OCI-LY3 (cell line): ENCODE measurements around the gene HRCT1.

Experiments
- H2AFZ ChIP-seq: fragments of 200-600, 300-600 bp; shearing (Covaris generic); 2 replicates; pipeline ENCODE4 v1.6.0; 2014; ENCODE audit warnings: antibody characterized with exemption, low read depth, low read length
- H3K27ac ChIP-seq: fragments of 200-600, 300-600 bp; sonication (generic); 2 replicates; pipeline ENCODE4 v1.5.1; 2014; ENCODE audit warnings: mild to moderate bottlenecking, low read length, moderate library complexity, mixed read lengths
- H3K27me3 ChIP-seq: fragments of 200-600, 300-600 bp; sonication (generic); 2 replicates; pipeline ENCODE4 v1.6.1; 2014; ENCODE audit warnings: low read depth, low read length, mixed read lengths
- H3K36me3 ChIP-seq: fragments of 200-600, 300-600 bp; sonication (generic); replicated peaks from 2 replicates; pipeline ENCODE3; 2014; ENCODE audit warnings: low read depth, low read length, mixed read lengths
- H3K4me1 ChIP-seq: fragments of 300-600, 200-600 bp; sonication (generic); 2 replicates; pipeline ENCODE4 v1.6.1; 2014; ENCODE audit warnings: low read length, mixed read lengths
- H3K4me2 ChIP-seq: fragments of 200-600, 300-600 bp; sonication (generic); 2 replicates; pipeline ENCODE4 v1.6.1; 2014; ENCODE audit warnings: low read length, mixed read lengths
- H3K4me3 ChIP-seq: fragments of 300-600, 200-600 bp; sonication (generic); 2 replicates; pipeline ENCODE4 v1.5.1; 2014; ENCODE audit warnings: antibody characterized with exemption, mild to moderate bottlenecking, low read length, moderate library complexity
- H3K79me2 ChIP-seq: fragments of 300-600, 200-600 bp; shearing (Covaris generic); 2 replicates; pipeline ENCODE4 v1.6.1; 2014; ENCODE audit warnings: mild to moderate bottlenecking, low read length, mixed read lengths
- H3K9ac ChIP-seq: fragments of 300-600, 200-600 bp; shearing (Covaris generic); 2 replicates; pipeline ENCODE4 v1.6.0; 2014; ENCODE audit warnings: mild to moderate bottlenecking, low read length, moderate library complexity
- H3K9me3 ChIP-seq: fragments of 200-600, 300-600 bp; shearing (Covaris generic); 2 replicates; pipeline ENCODE4 v1.6.1; 2014; ENCODE audit warnings: low read length, mixed read lengths; ENCODE audit not compliant: insufficient read depth
- H4K20me1 ChIP-seq: fragments of 200-600, 300-600 bp; sonication (generic); 2 replicates; pipeline ENCODE4 v1.6.1; 2016; ENCODE audit warnings: low read length, mixed read lengths; ENCODE audit not compliant: insufficient read depth
- EZH2phosphoT487 ChIP-seq: fragments of 200-600 bp; shearing (Covaris generic); IDR thresholded peaks from 2 replicates; pipeline ENCODE4 v1.6.1; 2018; ENCODE audit warnings: antibody characterized with exemption, mixed run types, low read depth
- TF ChIP-seq, protein P1 (sequence below): fragments of 200-600, 300-600 bp; sonication (generic); IDR thresholded peaks from 2 replicates; pipeline ENCODE4 v1.5.1; 2014; ENCODE audit warnings: antibody characterized with exemption, low read length, low read depth

The HRCT1 gene

DNA sequence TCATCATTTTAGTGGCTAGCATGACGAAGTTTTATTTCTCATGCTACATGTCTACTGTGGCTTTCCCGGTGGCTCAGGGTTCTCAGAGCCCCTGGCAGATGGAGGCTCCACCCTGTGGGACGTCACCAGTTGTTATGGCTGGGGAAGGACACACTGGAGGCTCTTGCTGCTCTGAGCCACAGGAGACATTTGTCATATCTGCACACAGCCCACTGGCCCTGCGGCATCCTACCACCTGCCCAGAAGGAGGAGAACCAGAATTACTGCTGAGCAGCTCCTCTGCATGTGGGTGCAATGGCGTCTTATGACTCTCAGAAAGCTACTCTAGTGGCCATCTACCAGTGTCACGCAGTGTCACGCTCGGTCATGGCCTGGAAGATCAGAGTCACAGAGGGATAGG is 42.4 kb upstream of the HRCT1 start:
- H3K4me1 ChIP-seq: no peaks in the 10 kb centered on the region
- H4K20me1 ChIP-seq: no peaks in the 10 kb centered on the region
- H3K4me3 ChIP-seq: no peak overlapping the region
- H3K9me3 ChIP-seq: no peaks in the 10 kb centered on the region
- H2AFZ ChIP-seq: no peak overlapping the region
- no peak for TF ChIP-seq EZH2phosphoT487
- TF ChIP-seq, protein P1, sequence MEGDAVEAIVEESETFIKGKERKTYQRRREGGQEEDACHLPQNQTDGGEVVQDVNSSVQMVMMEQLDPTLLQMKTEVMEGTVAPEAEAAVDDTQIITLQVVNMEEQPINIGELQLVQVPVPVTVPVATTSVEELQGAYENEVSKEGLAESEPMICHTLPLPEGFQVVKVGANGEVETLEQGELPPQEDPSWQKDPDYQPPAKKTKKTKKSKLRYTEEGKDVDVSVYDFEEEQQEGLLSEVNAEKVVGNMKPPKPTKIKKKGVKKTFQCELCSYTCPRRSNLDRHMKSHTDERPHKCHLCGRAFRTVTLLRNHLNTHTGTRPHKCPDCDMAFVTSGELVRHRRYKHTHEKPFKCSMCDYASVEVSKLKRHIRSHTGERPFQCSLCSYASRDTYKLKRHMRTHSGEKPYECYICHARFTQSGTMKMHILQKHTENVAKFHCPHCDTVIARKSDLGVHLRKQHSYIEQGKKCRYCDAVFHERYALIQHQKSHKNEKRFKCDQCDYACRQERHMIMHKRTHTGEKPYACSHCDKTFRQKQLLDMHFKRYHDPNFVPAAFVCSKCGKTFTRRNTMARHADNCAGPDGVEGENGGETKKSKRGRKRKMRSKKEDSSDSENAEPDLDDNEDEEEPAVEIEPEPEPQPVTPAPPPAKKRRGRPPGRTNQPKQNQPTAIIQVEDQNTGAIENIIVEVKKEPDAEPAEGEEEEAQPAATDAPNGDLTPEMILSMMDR: no peak
- no peak overlapping the region for H3K4me2 ChIP-seq
- H3K36me3 ChIP-seq: no peaks in the 10 kb centered on the region
- no peaks in the 10 kb centered on the region for H3K27me3 ChIP-seq
- H3K9ac ChIP-seq: no peak overlapping the region
- no peaks in the 10 kb centered on the region for H3K79me2 ChIP-seq
- H3K27ac ChIP-seq: no peak overlapping the region

DNA sequence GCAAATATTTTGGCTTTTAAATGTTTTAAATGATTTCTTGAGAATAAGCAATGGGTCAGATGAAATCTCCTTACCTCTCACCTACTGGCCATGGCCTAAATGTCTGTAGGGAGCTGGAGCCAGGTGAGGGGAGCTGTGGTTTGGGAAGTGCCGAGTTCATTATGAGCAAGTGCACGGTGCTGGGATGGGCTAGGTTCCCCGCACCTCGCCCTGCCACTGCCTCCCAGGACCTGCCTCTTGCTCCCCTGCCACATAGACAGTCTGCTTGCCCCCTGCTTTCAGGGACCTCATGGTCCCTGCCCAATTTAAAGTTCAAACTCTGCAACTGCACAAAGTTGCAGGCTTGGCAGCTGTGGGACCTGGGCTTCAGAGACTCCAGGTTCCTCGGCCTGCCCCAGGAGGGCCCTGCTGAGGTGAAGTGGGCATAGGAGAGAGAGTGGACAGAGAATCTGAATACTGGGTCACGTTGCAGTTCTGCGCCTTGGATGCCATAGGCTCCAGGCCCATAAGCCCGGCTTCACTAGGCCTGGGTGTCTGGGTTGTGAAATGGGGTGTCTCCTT is 41.2 kb upstream of the HRCT1 start:
- Histone ChIP-seq H3K9ac (no peak overlapping the region), H3K4me2 (no peak overlapping the region), H3K36me3 (no peaks in the 10 kb centered on the region), H3K27me3 (no peaks in the 10 kb centered on the region), H4K20me1 (no peaks in the 10 kb centered on the region), H3K9me3 (no peaks in the 10 kb centered on the region), H3K4me3 (no peak overlapping the region), H3K27ac (no peak overlapping the region), H2AFZ (no peak overlapping the region), H3K4me1 (no peaks in the 10 kb centered on the region), H3K79me2 (no peaks in the 10 kb centered on the region)
- TF ChIP-seq EZH2phosphoT487: no peak
- TF ChIP-seq, protein P1: no peak

DNA sequence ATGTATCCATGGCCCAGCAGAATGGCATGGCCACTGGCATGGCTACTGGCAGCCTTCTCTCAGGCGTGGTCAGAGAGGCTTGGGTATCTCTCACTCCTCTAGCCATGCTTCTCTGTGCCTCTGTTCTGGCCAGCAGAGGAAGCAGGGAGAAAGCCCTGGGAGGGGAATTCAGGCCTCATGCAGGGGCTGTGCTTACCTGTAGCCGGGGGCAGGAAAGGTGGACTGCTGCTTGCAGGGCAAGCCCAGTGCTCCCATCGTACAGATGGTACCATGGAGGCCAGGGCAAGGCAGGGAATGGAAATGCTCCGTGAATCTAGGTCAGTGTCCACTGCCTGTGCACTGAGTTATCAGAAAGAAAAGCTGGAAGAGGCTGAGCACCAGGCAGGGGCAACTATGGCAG is 38.5 kb upstream of the HRCT1 start:
- H3K36me3 ChIP-seq: no peaks in the 10 kb centered on the region
- no peaks in the 10 kb centered on the region for H4K20me1 ChIP-seq
- no peak overlapping the region for H3K4me3 ChIP-seq
- no peak overlapping the region for H3K9ac ChIP-seq
- H3K27ac ChIP-seq: no peak overlapping the region
- no peaks in the 10 kb centered on the region for H3K79me2 ChIP-seq
- no peak overlapping the region for H3K4me2 ChIP-seq
- no peaks in the 10 kb centered on the region for H3K4me1 ChIP-seq
- H2AFZ ChIP-seq: no peak overlapping the region
- no peaks in the 10 kb centered on the region for H3K9me3 ChIP-seq
- TF ChIP-seq, protein P1: no peak
- no peak for TF ChIP-seq EZH2phosphoT487
- no peaks in the 10 kb centered on the region for H3K27me3 ChIP-seq

DNA sequence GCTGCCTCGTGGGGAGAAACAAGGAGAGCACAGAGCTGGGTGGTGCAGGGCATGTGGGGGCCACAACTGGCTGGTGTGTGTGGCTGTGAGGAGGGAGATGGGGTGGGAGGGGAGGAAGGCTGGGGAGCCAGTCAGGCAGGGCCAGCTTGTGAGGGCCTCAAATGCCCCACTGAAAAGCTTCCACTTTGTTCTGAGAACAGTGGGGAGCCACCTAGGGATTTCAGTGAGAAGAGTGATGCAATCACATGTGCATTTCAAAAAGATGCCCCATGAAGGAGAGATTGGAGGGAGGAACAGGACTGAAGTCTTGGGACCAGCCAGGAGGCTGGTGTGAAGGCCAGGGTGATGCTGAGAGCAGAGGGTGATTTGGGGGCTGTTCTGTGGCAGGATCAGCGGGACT is 37.1 kb upstream of the HRCT1 start:
- Histone ChIP-seq H3K9me3 (no peaks in the 10 kb centered on the region), H3K4me2 (no peak overlapping the region), H3K27me3 (no peaks in the 10 kb centered on the region), H3K36me3 (no peaks in the 10 kb centered on the region), H3K9ac (no peak overlapping the region), H3K27ac (no peak overlapping the region), H2AFZ (no peak overlapping the region), H3K4me1 (no peaks in the 10 kb centered on the region), H3K4me3 (no peak overlapping the region), H4K20me1 (no peaks in the 10 kb centered on the region), H3K79me2 (no peaks in the 10 kb centered on the region)
- TF ChIP-seq, protein P1: no peak
- TF ChIP-seq EZH2phosphoT487: no peak
